Measurements from ENCODE around the gene MT1A.
"Not testable (repeated sequence)": the region's sequence is repeated elsewhere in the genome, so short reads cannot be mapped to it uniquely, and the experiment has no call there.

MT1A gene

GRCh38 chr16:56617212-56618085 lies 21.0 kb upstream of the MT1A start:
- Mint-ChIP-seq H3K27ac (peak overlapping the region; percentile 20), H3K4me1 (ENCODE audit: low read depth) (peaks cover 16% of the 10 kb centered on the region), H3K4me3 (peak overlapping the region; percentile 70), H3K36me3 (ENCODE audit: low read depth) (no peaks in the 10 kb centered on the region), H3K27me3 (peaks cover 64% of the 10 kb centered on the region), H3K9me3 (no peaks in the 10 kb centered on the region)
- intact Hi-C loops (cut with micrococcal nuclease): no loop called here

DNA sequence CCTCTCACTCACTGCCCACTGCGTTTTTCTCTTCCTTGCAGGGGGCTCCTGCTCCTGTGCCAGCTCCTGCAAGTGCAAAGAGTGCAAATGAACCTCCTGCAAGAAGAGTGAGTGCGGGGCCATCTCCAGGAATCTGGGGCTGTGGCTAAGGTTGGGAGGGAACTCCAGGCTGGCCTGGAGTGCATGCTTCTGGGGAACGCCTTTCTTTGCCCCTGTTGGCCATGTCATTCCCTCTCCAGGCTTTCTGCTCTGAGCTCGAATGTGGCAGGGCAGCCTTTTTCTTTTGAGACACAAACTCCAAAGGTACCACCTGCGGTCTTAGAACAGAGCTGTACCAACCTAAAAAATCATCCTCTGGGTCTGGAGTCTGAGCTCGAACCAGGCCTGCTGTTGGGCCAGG lies 20.3 kb upstream of the MT1A start:
- intact Hi-C loops (cut with micrococcal nuclease): no loop called here

GRCh38 chr16:56620339-56620897 lies 18.0 kb upstream of the MT1A start:
- Mint-ChIP-seq H3K27ac (no peak overlapping the region), H3K36me3 (ENCODE audit: low read depth) (no peaks in the 10 kb centered on the region), H3K4me1 (ENCODE audit: low read depth) (peaks cover 26% of the 10 kb centered on the region), H3K4me3 (no peak overlapping the region), H3K27me3 (peaks cover 78% of the 10 kb centered on the region), H3K9me3 (no peaks in the 10 kb centered on the region)
- intact Hi-C loops (cut with micrococcal nuclease): no loop called here

More for the DNA sequence above, 20.3 kb upstream of the MT1A start:
- Mint-ChIP-seq H3K9me3 (no peaks in the 10 kb centered on the region), H3K27ac (no peak overlapping the region), H3K36me3 (ENCODE audit: low read depth) (no peaks in the 10 kb centered on the region), H3K4me3 (no peak overlapping the region), H3K27me3 (peaks cover 70% of the 10 kb centered on the region), H3K4me1 (ENCODE audit: low read depth) (peaks cover 16% of the 10 kb centered on the region)

GRCh38 chr16:56621665-56622445 lies 16.6 kb upstream of the MT1A start:
- H3K9me3 Mint-ChIP-seq; H3K4me3 Mint-ChIP-seq; intact Hi-C loops (cut with micrococcal nuclease); H3K36me3 Mint-ChIP-seq (ENCODE audit: low read depth); H3K27ac Mint-ChIP-seq: not testable (repeated sequence)
- Mint-ChIP-seq H3K27me3 (peaks cover 80% of the 10 kb centered on the region), H3K4me1 (ENCODE audit: low read depth) (peaks cover 33% of the 10 kb centered on the region)

GRCh38 chr16:56623184-56623583 lies 15.3 kb upstream of the MT1A start:
- peaks cover 76% of the 10 kb centered on the region for H3K27me3 Mint-ChIP-seq
- not testable (repeated sequence) for H3K36me3 Mint-ChIP-seq (ENCODE audit: low read depth); H3K4me3 Mint-ChIP-seq

DNA sequence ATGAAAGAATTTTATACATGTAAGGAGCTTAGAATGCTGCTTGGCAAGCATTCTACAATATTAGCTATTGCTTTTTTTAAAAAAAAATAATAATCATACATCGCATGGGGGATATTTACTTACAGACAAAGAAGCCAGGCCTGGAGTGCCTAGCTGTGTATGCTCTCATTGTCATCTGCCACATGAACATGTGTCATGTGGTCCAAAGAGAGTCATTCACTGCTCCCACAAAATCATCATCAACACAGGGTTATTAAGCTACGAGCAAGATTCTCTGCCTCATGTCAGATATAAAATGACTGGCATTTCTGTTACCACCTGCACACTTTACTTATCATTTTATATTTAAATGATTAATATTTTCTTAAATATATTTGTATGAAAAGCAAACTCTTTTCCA lies 14.8 kb upstream of the MT1A start:
- Mint-ChIP-seq H3K4me1 (ENCODE audit: low read depth) (peaks cover 20% of the 10 kb centered on the region), H3K36me3 (ENCODE audit: low read depth) (no peaks in the 10 kb centered on the region), H3K27me3 (peaks cover 76% of the 10 kb centered on the region), H3K4me3 (no peak overlapping the region), H3K27ac (no peak overlapping the region), H3K9me3 (no peaks in the 10 kb centered on the region)
- intact Hi-C loops (cut with micrococcal nuclease): no loop called here

More at GRCh38 chr16:56623184-56623583, 15.3 kb upstream of the MT1A start:
- H3K27ac Mint-ChIP-seq; H3K9me3 Mint-ChIP-seq; intact Hi-C loops (cut with micrococcal nuclease): not testable (repeated sequence)
- H3K4me1 Mint-ChIP-seq (ENCODE audit: low read depth): peaks cover 20% of the 10 kb centered on the region

DNA sequence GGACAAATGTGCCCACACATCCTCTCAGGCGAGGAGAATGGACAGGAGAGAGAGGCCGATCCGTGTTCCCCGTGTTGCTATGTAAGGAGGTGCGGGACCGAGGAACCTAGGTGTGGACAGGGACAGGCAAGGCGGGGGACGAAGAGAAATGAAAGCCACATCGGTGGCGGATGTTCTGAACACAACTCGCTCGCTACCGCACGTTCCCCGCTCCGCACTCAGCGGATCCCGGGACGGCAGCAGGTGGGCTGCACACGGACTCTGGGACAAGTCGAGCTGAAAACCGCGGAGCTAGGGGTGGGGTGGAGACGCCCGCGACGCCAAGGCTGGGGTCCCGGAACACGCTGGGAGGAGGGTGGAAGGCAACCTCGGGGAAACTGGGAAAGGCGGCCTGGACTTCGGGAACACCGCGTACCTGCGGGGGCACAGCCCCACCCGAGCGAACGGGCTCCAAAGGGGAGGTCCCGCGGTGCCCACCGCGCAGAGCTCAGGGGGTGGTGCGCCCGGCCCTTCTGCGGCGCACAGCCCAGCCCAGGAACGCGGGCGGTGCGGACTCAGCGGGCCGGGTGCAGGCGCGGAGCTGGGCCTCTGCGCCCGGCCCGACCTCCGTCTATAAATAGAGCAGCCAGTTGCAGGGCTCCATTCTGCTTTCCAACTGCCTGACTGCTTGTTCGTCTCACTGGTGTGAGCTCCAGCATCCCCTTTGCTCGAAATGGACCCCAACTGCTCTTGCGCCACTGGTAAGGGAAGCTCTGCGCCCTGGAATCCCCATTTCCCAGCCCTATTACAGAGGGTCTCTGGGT lies 13.1 kb upstream of the MT1A start, which contains the start of gene MT1E:
Gene MT1E (plus strand): TSS at position 642 of the 803 bp plus-strand sequence. CDS start 71 bp downstream, at position 713.
- no peaks in the 10 kb centered on the region for H3K9me3 Mint-ChIP-seq
- H3K27ac Mint-ChIP-seq: peak within 1 kb of the TSS; percentile 65
- H3K4me3 Mint-ChIP-seq: peak within 1 kb of the TSS; percentile 84
- H3K36me3 Mint-ChIP-seq (ENCODE audit: low read depth): no peaks in the 10 kb centered on the region
- intact Hi-C loops (cut with micrococcal nuclease): no loop called here
- H3K4me1 Mint-ChIP-seq (ENCODE audit: low read depth): peaks cover 20% of the 10 kb centered on the region
- peaks cover 75% of the 10 kb centered on the region for H3K27me3 Mint-ChIP-seq

DNA sequence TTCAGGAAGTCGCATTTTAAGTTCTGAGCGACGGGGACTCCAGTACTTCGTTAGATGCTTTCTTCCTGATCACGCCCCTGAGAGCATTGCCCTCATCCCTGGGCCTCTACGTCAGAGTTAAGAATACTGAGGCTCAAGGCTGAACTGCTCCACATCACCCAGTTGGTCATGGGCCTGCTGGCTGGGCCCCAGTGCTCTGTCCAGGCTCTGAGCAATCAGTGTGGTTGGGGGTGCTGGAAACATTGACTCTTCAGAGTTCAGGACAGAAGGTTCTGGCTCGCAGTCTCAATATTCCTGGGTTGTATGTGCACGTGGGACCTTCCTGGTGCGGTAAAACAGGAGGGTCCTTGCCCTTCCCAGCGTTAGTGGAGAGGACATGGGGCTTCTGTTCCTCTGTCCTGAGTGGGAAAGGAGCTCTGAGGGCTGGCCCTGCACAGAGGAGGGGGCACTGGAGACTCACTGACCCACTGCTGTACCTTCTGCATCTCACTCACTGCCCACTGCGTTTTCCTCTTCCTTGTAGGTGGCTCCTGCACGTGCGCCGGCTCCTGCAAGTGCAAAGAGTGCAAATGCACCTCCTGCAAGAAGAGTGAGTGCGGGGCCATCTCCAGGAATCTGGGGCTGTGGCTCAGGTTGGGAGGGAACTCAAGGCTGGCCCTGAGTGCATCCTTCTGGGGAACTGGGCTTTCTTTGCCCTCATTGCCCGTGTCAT lies 12.4 kb upstream of the MT1A start:
- Mint-ChIP-seq H3K27me3 (peaks cover 81% of the 10 kb centered on the region), H3K4me1 (ENCODE audit: low read depth) (peaks cover 20% of the 10 kb centered on the region), H3K9me3 (no peaks in the 10 kb centered on the region), H3K36me3 (ENCODE audit: low read depth) (no peaks in the 10 kb centered on the region), H3K27ac (peak overlapping the region; percentile 65), H3K4me3 (peak overlapping the region; percentile 84)
- intact Hi-C loops (cut with micrococcal nuclease): no loop called here

DNA sequence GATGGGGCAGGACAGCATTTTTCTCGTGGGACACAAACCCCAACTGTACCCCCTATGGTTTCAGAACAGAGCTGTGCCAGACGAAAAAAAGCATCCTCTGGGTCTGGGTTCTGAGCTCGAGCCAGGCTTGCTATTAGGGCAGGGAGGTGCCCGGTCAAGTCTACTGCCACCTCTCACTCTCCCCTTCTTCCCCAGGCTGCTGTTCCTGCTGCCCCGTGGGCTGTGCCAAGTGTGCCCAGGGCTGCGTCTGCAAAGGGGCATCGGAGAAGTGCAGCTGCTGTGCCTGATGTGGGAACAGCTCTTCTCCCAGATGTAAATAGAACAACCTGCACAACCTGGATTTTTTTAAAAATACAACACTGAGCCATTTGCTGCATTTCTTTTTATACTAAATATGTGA lies 11.8 kb upstream of the MT1A start:
- H3K4me3 Mint-ChIP-seq: no peak overlapping the region
- peaks cover 22% of the 10 kb centered on the region for H3K4me1 Mint-ChIP-seq (ENCODE audit: low read depth)
- H3K36me3 Mint-ChIP-seq (ENCODE audit: low read depth): no peaks in the 10 kb centered on the region
- no peak overlapping the region for H3K27ac Mint-ChIP-seq
- intact Hi-C loops (cut with micrococcal nuclease): no loop called here
- H3K9me3 Mint-ChIP-seq: no peaks in the 10 kb centered on the region
- peaks cover 82% of the 10 kb centered on the region for H3K27me3 Mint-ChIP-seq

GRCh38 chr16:56628486-56629350 lies 9.7 kb upstream of the MT1A start:
- intact Hi-C loops (cut with micrococcal nuclease): no loop called here
- Mint-ChIP-seq H3K4me3 (no peak overlapping the region), H3K9me3 (no peaks in the 10 kb centered on the region), H3K27ac (no peak overlapping the region), H3K36me3 (ENCODE audit: low read depth) (no peaks in the 10 kb centered on the region), H3K4me1 (ENCODE audit: low read depth) (peaks cover 35% of the 10 kb centered on the region), H3K27me3 (peaks cover 89% of the 10 kb centered on the region)

- no peak overlapping the region for H3K27ac Mint-ChIP-seq
- peaks cover 92% of the 10 kb centered on the region for H3K27me3 Mint-ChIP-seq
- no peaks in the 10 kb centered on the region for H3K9me3 Mint-ChIP-seq
- no peaks in the 10 kb centered on the region for H3K36me3 Mint-ChIP-seq (ENCODE audit: low read depth)
- intact Hi-C loops (cut with micrococcal nuclease): no loop called here
- no peak overlapping the region for H3K4me3 Mint-ChIP-seq
- H3K4me1 Mint-ChIP-seq (ENCODE audit: low read depth): peaks cover 34% of the 10 kb centered on the region
Measured at GRCh38 chr16:56629531-56629930, 8.9 kb upstream of the MT1A start.

GRCh38 chr16:56630134-56630533 lies 8.3 kb upstream of the MT1A start:
- Mint-ChIP-seq H3K9me3 (no peaks in the 10 kb centered on the region), H3K4me3 (no peak overlapping the region), H3K27me3 (peaks cover 92% of the 10 kb centered on the region), H3K36me3 (ENCODE audit: low read depth) (no peaks in the 10 kb centered on the region), H3K27ac (no peak overlapping the region), H3K4me1 (ENCODE audit: low read depth) (peaks cover 34% of the 10 kb centered on the region)
- intact Hi-C loops (cut with micrococcal nuclease): no loop called here

Measured in dendritic cell treated with granulocyte-macrophage colony-stimulating factor and Interleukin-4, amounts not matched to agents 40 ng/mL and 50 ng/mL, for 4 days (primary cell).